Measurements from ENCODE around the gene MBOAT2. TPM values are rescaled to one million over a fixed set of nuclear protein-coding genes. Genes with fewer than 3 reads are reported as not detected.
A peak's percentile ranks its signal among the peaks of the same experiment; 100 is the strongest.

Gene MBOAT2
- total RNA-seq, 1 experiment from 2014 or later: 30.7 TPM

- Histone ChIP-seq H3K27ac (ENCODE audit: low read length) (no peak overlapping the region), H2AFZ (ENCODE audit: low read length) (no peak overlapping the region), H3K36me3 (ENCODE audit: low read depth, low read length) (peaks cover 14% of the 10 kb centered on the region; the same call in 1 of the 2 replicates), H3K4me2 (ENCODE audit: low read length) (no peak overlapping the region), H3K4me3 (ENCODE audit: low read length) (no peak overlapping the region), H3K9me2 (replicated peaks; ENCODE audit: low read length) (no peaks in the 10 kb centered on the region), H4K20me1 (ENCODE audit: low read length) (no peaks in the 10 kb centered on the region), H3K4me1 (ENCODE audit: insufficient read depth, low read length) (no peaks in the 10 kb centered on the region), H3K9me3 (ENCODE audit: low read length) (no peaks in the 10 kb centered on the region), H3F3A (ENCODE audit: low read length, unreplicated experiment) (no peaks in the 10 kb centered on the region), H3K27me3 (ENCODE audit: low read length) (no peaks in the 10 kb centered on the region), H3K9ac (ENCODE audit: low read length) (no peak overlapping the region), H3K79me2 (ENCODE audit: low read length) (no peaks in the 10 kb centered on the region)
- ATAC-seq (no peak), DNase-seq (no peak)
- POLR2A ChIA-PET (ENCODE audit: unreplicated experiment): no interaction called here
- TF ChIP-seq EZH2phosphoT487 (IDR thresholded peaks at IDR 0.05; ENCODE audit: borderline replicate concordance, low read length): no peak
- TF ChIP-seq EZH2 (IDR thresholded peaks at IDR 0.05; ENCODE audit: low read length, unreplicated experiment): no peak
- TF ChIP-seq CTCF (conservative IDR thresholded peaks at IDR 0.05; ENCODE audit: low read depth, low read length): no peak
- intact Hi-C loops (cut with micrococcal nuclease): no loop called here
- BruUV-seq (replicated peaks): no TSS peak
- CTCF ChIA-PET: no interaction called here
Observed at GRCh38 chr2:8884812-8885211, 118.7 kb downstream of the MBOAT2 start.

- Histone ChIP-seq H4K20me1 (ENCODE audit: low read length) (no peaks in the 10 kb centered on the region), H3F3A (ENCODE audit: low read length, unreplicated experiment) (no peaks in the 10 kb centered on the region), H2AFZ (ENCODE audit: low read length) (no peak overlapping the region), H3K27ac (ENCODE audit: low read length) (no peak overlapping the region), H3K79me2 (ENCODE audit: low read length) (no peaks in the 10 kb centered on the region), H3K9me3 (ENCODE audit: low read length) (no peaks in the 10 kb centered on the region), H3K36me3 (ENCODE audit: low read depth, low read length) (peaks cover 14% of the 10 kb centered on the region; the same call in 1 of the 2 replicates), H3K4me2 (ENCODE audit: low read length) (no peak overlapping the region), H3K9ac (ENCODE audit: low read length) (no peak overlapping the region), H3K27me3 (ENCODE audit: low read length) (no peaks in the 10 kb centered on the region), H3K9me2 (replicated peaks; ENCODE audit: low read length) (no peaks in the 10 kb centered on the region), H3K4me3 (ENCODE audit: low read length) (no peak overlapping the region), H3K4me1 (ENCODE audit: insufficient read depth, low read length) (no peaks in the 10 kb centered on the region)
- intact Hi-C loops (cut with micrococcal nuclease): no loop called here
- ATAC-seq (peak; percentile 66), DNase-seq (peak; percentile 74)
- CTCF ChIA-PET: no interaction called here
- POLR2A ChIA-PET (ENCODE audit: unreplicated experiment): no interaction called here
- TF ChIP-seq CTCF (conservative IDR thresholded peaks at IDR 0.05; ENCODE audit: low read depth, low read length) (peak; percentile 82), EZH2 (IDR thresholded peaks at IDR 0.05; ENCODE audit: low read length, unreplicated experiment) (no peak), EZH2phosphoT487 (IDR thresholded peaks at IDR 0.05; ENCODE audit: borderline replicate concordance, low read length) (no peak)
- BruUV-seq (replicated peaks): no TSS peak
Observed at GRCh38 chr2:8882094-8882493, 121.4 kb downstream of the MBOAT2 start.

DNA sequence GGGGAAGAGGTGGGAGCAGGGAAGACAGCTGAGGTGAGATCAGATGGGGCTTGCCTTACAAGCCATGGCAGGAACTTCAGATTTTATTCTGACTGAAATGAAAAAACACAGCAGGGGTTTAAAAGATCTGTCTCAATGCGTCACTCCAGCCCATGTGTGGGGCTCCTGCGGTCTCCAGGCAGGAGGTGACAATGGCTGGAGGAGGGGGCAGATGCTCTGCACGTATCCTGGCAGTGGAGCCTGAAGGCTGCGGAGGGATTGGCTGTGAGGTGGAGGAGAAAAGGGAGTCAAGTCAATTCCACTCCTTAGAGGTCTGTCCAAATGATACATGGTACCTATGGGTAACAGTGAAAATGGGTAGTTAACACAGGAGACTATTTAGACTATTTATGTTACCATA, 125.6 kb downstream of the MBOAT2 start:
- H3F3A ChIP-seq (ENCODE audit: low read length, unreplicated experiment): no peaks in the 10 kb centered on the region
- H3K79me2 ChIP-seq (ENCODE audit: low read length): no peaks in the 10 kb centered on the region
- H3K9ac ChIP-seq (ENCODE audit: low read length): no peak overlapping the region
- ATAC-seq: no peak
- H4K20me1 ChIP-seq (ENCODE audit: low read length): no peaks in the 10 kb centered on the region
- POLR2A ChIA-PET (ENCODE audit: unreplicated experiment): no interaction called here
- CTCF ChIA-PET: no interaction called here
- TF ChIP-seq CTCF (conservative IDR thresholded peaks at IDR 0.05; ENCODE audit: low read depth, low read length) (no peak), EZH2phosphoT487 (IDR thresholded peaks at IDR 0.05; ENCODE audit: borderline replicate concordance, low read length) (no peak)
- no peak overlapping the region for H3K4me2 ChIP-seq (ENCODE audit: low read length)
- no peaks in the 10 kb centered on the region for H3K27me3 ChIP-seq (ENCODE audit: low read length)
- H3K4me1 ChIP-seq (ENCODE audit: insufficient read depth, low read length): 0 out of 2 replicates have a peak, but pooled peaks cover 4% of the 10 kb centered on the region
- BruUV-seq (replicated peaks): no TSS peak
- no peak for DNase-seq
- H2AFZ ChIP-seq (ENCODE audit: low read length): no peak overlapping the region
- no peaks in the 10 kb centered on the region for H3K9me2 ChIP-seq (replicated peaks; ENCODE audit: low read length)
- no peak overlapping the region for H3K27ac ChIP-seq (ENCODE audit: low read length)
- peaks cover 16% of the 10 kb centered on the region; the same call in 1 of the 2 replicates for H3K36me3 ChIP-seq (ENCODE audit: low read depth, low read length)
- intact Hi-C loops (cut with micrococcal nuclease): no loop called here
- no peak overlapping the region for H3K4me3 ChIP-seq (ENCODE audit: low read length)
- H3K9me3 ChIP-seq (ENCODE audit: low read length): no peaks in the 10 kb centered on the region
